ENCODE measurements around the gene KRT86. TPM values are rescaled to one million over a fixed set of nuclear protein-coding genes. Genes with fewer than 3 reads are reported as not detected.

Gene KRT86
- total RNA-seq, 4 donors from 2014 or later, result 1.0 to 289 (median 37.0) TPM

- DNase-seq (ENCODE audit: low spot score in 2 of 2), result peak in 1 of 2 donors; percentile 56
- Histone ChIP-seq H3K36me3 (no peaks in the 10 kb centered on the region), H3K4me3 (no peak overlapping the region), H3K9me3 (no peaks in the 10 kb centered on the region), H3K27ac (peak overlapping the region; percentile 56), H3K4me1 (peaks cover 32% of the 10 kb centered on the region), H3K27me3 (peaks cover 9% of the 10 kb centered on the region)
- TF ChIP-seq CTCF (IDR thresholded peaks at IDR 0.05) (no peak), POLR2AphosphoS5 (IDR thresholded peaks at IDR 0.05) (no peak), POLR2A (IDR thresholded peaks at IDR 0.05) (no peak), EP300 (IDR thresholded peaks at IDR 0.05) (no peak)
- WGBS, result 86% methylated on average over 3 of the region's 3 CpGs
These were observed 29.8 kb upstream of the KRT86 start for GRCh38 chr12:52244615-52244994.

- Histone ChIP-seq H3K4me3 (no peak overlapping the region), H3K4me1 (peaks cover 32% of the 10 kb centered on the region), H3K27ac (no peak overlapping the region), H3K36me3 (no peaks in the 10 kb centered on the region), H3K27me3 (peaks cover 17% of the 10 kb centered on the region), H3K9me3 (no peaks in the 10 kb centered on the region)
- TF ChIP-seq EP300 (IDR thresholded peaks at IDR 0.05) (no peak), POLR2A (IDR thresholded peaks at IDR 0.05) (no peak), CTCF (IDR thresholded peaks at IDR 0.05) (no peak), POLR2AphosphoS5 (IDR thresholded peaks at IDR 0.05) (no peak)
- peak in 1 of 2 donors; percentile 67 for DNase-seq (ENCODE audit: low spot score in 2 of 2)
- WGBS, result 82% methylated on average over 14 of the region's 20 CpGs
These were observed 29.0 kb upstream of the KRT86 start for GRCh38 chr12:52245259-52245961.

GRCh38 chr12:52245962-52246569 is 28.4 kb upstream of the KRT86 start:
- DNase-seq (ENCODE audit: low spot score in 2 of 2), result peak in 1 of 2 donors; percentile 34
- H3K27ac ChIP-seq, result peak overlapping the region; percentile 25
- H3K4me1 ChIP-seq, result peaks cover 32% of the 10 kb centered on the region
- H3K36me3 ChIP-seq, result no peaks in the 10 kb centered on the region
- no peaks in the 10 kb centered on the region for H3K9me3 ChIP-seq
- H3K27me3 ChIP-seq, result peaks cover 22% of the 10 kb centered on the region
- no peak overlapping the region for H3K4me3 ChIP-seq
- 65% methylated on average over 7 of the region's 7 CpGs for WGBS
- TF ChIP-seq POLR2A (IDR thresholded peaks at IDR 0.05), result no peak
- TF ChIP-seq POLR2AphosphoS5 (IDR thresholded peaks at IDR 0.05), result no peak
- TF ChIP-seq CTCF (IDR thresholded peaks at IDR 0.05), result no peak
- TF ChIP-seq EP300 (IDR thresholded peaks at IDR 0.05), result no peak

DNA sequence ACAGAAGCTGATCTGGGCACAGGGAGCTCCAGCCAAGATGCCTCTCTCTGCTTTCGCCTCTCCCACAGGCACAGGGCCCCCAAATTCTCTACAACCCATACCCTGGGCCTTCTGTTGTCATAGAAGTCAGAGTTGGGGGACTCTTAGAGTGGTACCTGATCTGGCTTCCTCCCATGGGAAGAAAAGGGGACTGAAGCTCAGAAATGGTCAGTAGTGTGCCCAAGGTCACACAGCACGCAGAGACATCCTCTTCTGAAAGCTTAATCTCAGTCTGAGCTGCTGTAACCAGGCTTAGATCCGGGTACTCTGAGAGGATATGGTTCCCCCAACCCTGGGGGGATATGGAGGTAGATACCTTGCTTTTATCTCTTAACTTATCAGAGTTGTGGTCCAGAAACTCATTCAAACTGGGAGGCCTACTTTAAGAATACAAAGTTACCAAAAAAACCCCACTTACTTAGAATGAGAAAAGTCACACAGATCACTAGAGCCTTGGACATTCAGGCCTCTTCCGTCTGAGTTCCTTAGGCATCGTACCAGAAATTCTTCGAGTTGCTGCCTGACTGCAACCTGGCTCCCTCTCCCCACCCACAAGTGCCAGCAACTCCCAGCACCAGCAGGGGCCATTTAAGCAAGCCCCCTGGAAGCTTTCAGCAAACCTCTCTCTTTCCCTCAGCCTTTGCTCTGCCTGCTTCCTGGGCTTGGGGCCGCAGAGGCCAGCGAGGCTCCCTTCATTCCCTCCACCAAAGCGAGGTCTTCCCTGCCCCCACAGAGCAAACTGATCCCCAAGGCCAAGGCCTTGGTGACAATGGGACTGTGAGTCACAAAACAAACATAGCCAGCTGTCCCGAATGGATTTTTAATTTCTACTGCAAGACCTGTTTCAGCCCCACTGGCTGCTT is 27.5 kb upstream of the KRT86 start:
- no peaks in the 10 kb centered on the region for H3K36me3 ChIP-seq
- 60% methylated on average over 10 of the region's 10 CpGs for WGBS
- H3K4me3 ChIP-seq, result no peak overlapping the region
- no peaks in the 10 kb centered on the region for H3K9me3 ChIP-seq
- H3K4me1 ChIP-seq, result peaks cover 32% of the 10 kb centered on the region
- H3K27ac ChIP-seq, result peak overlapping the region; percentile 25
- DNase-seq (ENCODE audit: low spot score in 2 of 2), result peak in 1 of 2 donors; percentile 44
- peaks cover 22% of the 10 kb centered on the region for H3K27me3 ChIP-seq
- no peak for TF ChIP-seq POLR2A (IDR thresholded peaks at IDR 0.05)

DNA sequence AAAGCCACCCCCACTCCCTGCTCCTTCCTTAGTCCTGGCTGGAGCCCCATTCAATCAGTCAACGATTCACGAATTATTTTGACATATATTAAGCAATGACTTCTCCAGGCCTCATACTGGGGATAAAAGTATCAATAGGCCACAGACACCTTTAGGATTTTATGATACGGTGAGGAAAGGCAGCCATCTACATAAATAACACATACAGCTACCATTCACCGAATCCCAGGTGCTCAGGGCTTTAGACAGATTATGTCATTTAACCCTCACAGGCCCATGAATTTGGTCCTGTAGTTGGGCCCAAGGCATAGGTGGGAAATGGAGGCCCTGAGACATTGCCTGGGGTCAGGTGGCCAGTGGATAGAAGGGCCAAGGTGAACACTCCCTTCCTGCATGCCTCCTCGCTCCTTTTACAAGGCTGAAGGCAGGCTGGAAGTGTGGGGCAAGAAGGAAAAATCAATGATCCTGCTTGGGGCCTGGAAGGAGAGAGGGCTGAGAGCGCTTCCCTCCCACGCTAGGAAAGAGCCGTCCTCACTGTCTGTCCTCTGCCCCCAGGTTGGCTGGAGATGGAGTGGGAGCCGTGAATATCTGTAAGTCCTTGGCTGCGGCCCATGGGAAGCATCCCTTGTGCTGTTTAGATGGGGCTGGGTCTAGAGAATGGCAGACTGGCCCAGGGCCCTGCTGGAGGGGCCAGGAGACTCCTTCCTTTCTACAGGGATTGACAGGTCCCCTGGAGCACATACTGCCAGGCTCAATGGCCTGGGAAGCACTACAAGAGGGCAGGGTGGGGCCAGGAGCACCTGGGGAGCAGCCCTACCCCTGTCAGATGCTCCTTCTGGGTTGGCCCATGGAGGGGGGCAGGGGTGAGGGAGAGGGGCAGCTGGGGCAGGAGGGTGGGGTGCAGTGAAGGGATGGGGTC is 26.6 kb upstream of the KRT86 start:
- no peaks in the 10 kb centered on the region for H3K36me3 ChIP-seq
- peaks cover 31% of the 10 kb centered on the region for H3K4me1 ChIP-seq
- H3K9me3 ChIP-seq, result no peaks in the 10 kb centered on the region
- peak in 1 of 2 donors; percentile 57 for DNase-seq (ENCODE audit: low spot score in 2 of 2)
- TF ChIP-seq EP300 (IDR thresholded peaks at IDR 0.05), result no peak
- no peak for TF ChIP-seq POLR2A (IDR thresholded peaks at IDR 0.05)
- no peak overlapping the region for H3K4me3 ChIP-seq
- peaks cover 22% of the 10 kb centered on the region for H3K27me3 ChIP-seq
- WGBS, result 89% methylated on average over 5 of the region's 10 CpGs
- no peak overlapping the region for H3K27ac ChIP-seq
